ENCODE measurements around the gene NOL4L. TPM values are rescaled to one million over a fixed set of nuclear protein-coding genes. Genes with fewer than 3 reads are reported as not detected.
A peak's percentile ranks its signal among the peaks of the same experiment; 100 is the strongest.

The NOL4L gene
- total and polyA plus RNA-seq, 2 experiments from 2014 or later = 38.8 to 39.2 TPM

GRCh38 chr20:32581839-32582658 is 3.1 kb downstream of the NOL4L start (continued):
- TF ChIP-seq, protein P1, sequence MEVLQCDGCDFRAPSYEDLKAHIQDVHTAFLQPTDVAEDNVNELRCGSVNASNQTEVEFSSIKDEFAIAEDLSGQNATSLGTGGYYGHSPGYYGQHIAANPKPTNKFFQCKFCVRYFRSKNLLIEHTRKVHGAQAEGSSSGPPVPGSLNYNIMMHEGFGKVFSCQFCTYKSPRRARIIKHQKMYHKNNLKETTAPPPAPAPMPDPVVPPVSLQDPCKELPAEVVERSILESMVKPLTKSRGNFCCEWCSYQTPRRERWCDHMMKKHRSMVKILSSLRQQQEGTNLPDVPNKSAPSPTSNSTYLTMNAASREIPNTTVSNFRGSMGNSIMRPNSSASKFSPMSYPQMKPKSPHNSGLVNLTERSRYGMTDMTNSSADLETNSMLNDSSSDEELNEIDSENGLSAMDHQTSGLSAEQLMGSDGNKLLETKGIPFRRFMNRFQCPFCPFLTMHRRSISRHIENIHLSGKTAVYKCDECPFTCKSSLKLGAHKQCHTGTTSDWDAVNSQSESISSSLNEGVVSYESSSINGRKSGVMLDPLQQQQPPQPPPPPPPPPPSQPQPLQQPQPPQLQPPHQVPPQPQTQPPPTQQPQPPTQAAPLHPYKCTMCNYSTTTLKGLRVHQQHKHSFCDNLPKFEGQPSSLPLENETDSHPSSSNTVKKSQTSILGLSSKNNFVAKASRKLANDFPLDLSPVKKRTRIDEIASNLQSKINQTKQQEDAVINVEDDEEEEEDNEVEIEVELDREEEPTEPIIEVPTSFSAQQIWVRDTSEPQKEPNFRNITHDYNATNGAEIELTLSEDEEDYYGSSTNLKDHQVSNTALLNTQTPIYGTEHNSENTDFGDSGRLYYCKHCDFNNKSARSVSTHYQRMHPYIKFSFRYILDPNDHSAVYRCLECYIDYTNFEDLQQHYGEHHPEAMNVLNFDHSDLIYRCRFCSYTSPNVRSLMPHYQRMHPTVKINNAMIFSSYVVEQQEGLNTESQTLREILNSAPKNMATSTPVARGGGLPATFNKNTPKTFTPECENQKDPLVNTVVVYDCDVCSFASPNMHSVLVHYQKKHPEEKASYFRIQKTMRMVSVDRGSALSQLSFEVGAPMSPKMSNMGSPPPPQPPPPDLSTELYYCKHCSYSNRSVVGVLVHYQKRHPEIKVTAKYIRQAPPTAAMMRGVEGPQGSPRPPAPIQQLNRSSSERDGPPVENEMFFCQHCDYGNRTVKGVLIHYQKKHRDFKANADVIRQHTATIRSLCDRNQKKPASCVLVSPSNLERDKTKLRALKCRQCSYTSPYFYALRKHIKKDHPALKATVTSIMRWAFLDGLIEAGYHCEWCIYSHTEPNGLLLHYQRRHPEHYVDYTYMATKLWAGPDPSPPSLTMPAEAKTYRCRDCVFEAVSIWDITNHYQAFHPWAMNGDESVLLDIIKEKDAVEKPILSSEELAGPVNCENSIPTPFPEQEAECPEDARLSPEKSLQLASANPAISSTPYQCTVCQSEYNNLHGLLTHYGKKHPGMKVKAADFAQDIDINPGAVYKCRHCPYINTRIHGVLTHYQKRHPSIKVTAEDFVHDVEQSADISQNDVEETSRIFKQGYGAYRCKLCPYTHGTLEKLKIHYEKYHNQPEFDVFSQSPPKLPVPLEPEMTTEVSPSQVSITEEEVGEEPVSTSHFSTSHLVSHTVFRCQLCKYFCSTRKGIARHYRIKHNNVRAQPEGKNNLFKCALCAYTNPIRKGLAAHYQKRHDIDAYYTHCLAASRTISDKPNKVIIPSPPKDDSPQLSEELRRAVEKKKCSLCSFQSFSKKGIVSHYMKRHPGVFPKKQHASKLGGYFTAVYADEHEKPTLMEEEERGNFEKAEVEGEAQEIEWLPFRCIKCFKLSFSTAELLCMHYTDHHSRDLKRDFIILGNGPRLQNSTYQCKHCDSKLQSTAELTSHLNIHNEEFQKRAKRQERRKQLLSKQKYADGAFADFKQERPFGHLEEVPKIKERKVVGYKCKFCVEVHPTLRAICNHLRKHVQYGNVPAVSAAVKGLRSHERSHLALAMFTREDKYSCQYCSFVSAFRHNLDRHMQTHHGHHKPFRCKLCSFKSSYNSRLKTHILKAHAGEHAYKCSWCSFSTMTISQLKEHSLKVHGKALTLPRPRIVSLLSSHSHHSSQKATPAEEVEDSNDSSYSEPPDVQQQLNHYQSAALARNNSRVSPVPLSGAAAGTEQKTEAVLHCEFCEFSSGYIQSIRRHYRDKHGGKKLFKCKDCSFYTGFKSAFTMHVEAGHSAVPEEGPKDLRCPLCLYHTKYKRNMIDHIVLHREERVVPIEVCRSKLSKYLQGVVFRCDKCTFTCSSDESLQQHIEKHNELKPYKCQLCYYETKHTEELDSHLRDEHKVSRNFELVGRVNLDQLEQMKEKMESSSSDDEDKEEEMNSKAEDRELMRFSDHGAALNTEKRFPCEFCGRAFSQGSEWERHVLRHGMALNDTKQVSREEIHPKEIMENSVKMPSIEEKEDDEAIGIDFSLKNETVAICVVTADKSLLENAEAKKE (CRISPR knock-in tag; IDR thresholded peaks at IDR 0.05) = no peak

DNA sequence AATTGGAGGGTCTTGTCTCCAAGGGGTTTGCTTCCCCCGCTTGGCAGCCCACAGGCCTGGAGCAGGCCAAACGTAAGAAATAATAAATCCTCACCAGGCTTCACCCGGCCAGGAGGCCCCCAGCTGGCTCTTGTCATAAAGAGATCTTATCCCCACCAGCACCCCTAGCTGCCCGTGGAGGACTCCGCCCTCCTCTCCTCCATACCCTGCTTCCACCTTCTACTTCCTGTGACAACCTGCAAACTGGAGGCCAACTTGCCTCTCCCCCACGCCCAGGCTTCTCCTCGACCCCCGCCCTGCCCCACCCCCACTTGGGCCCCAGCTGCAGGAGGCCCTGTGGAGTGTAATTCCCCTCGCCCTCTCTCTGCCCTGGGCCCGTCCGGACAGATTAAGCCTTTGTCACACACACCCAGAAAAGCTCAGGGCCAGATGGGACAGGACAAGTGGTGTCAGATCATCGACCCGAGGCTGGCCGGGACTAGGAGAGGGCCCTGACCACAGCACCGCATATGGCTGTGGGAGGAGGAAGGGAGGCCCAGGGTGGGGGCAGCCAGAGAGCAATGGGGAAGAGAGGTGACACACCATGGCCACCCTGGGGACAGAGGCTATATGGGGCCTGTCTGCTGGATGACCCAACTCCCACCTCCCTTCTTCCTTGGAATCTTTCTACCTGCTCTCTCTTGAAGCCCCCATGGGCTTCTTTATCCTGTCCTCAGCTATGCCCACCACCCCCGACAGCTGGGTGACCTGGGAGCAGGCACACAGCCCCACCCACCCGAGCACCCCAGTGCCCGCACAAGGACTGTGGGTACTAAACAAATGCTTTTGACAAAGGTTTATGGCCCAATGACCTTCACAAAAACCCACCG is 3.9 kb downstream of the NOL4L start:
- no peak overlapping the region for H3K27ac ChIP-seq (ENCODE audit: low read depth)
- no peak overlapping the region for H3K27ac Mint-ChIP-seq
- TF ChIP-seq EZH2phosphoT487 (IDR thresholded peaks at IDR 0.05; ENCODE audit: unreplicated experiment) = no peak
- TF ChIP-seq ZNF114 (CRISPR knock-in tag; IDR thresholded peaks at IDR 0.05) = no peak
- TF ChIP-seq POLR2AphosphoS5 (IDR thresholded peaks at IDR 0.05; ENCODE audit: low read depth) = no peak
- TF ChIP-seq ZNF331 (CRISPR knock-in tag; IDR thresholded peaks at IDR 0.05; ENCODE audit: low read depth) = no peak
- TF ChIP-seq REST (IDR thresholded peaks at IDR 0.05; ENCODE audit: unreplicated experiment) = no peak

More for the DNA sequence above, 3.9 kb downstream of the NOL4L start:
- no peak overlapping the region for H3K4me3 ChIP-seq
- no peaks in the 10 kb centered on the region for H3K36me3 ChIP-seq (ENCODE audit: insufficient read depth)
- no peaks in the 10 kb centered on the region for H3K9me2 ChIP-seq (ENCODE audit: insufficient read depth)
- H3K4me2 ChIP-seq = peak overlapping the region; percentile 86
- peaks cover 21% of the 10 kb centered on the region for H3K4me1 Mint-ChIP-seq
- H3F3A ChIP-seq (replicated peaks; ENCODE audit: low read depth) = peaks cover 24% of the 10 kb centered on the region
- no peaks in the 10 kb centered on the region for H3K79me2 ChIP-seq (replicated peaks; ENCODE audit: insufficient read depth)
- peaks cover 29% of the 10 kb centered on the region for H3K27me3 ChIP-seq (ENCODE audit: insufficient read depth)
- H3K36me3 Mint-ChIP-seq (ENCODE audit: low read depth) = no peaks in the 10 kb centered on the region; the same call in 2 of the 3 replicates
- H3K27me3 Mint-ChIP-seq (ENCODE audit: insufficient read depth, low read depth, poor library complexity) = peaks cover 21% of the 10 kb centered on the region
- ATAC-seq (no peak), DNase-seq (ENCODE audit: low spot score) (peak; percentile 43)
- H3K4me3 Mint-ChIP-seq = peak overlapping the region; percentile 63
- no peaks in the 10 kb centered on the region for H4K20me1 ChIP-seq (replicated peaks; ENCODE audit: insufficient read depth)
- H2AFZ ChIP-seq = no peak overlapping the region
- no peaks in the 10 kb centered on the region for H3K9me3 Mint-ChIP-seq
- peaks cover 34% of the 10 kb centered on the region for H3K4me1 ChIP-seq (ENCODE audit: insufficient read depth)

Data from GM23338 (cell line).